IMR-90 (cell line): ENCODE data around the gene ANGPTL4. TPM values are rescaled to one million over a fixed set of nuclear protein-coding genes. Genes with fewer than 3 reads are reported as not detected.

Experiments
- ATAC-seq: fragments of 200-7000 bp; cut with Tn5 transposase; 2 replicates; pipeline ENCODE4 v1.9.1; 2020; ENCODE audit warnings: low read depth, mild to moderate bottlenecking, moderate library complexity
- Bru-seq: library from RNA; stranded (reverse); fragments of 400-500 nt; gene quantifications from one replicate; lab custom pipeline; 2021; lab: Mats Ljungman, UMichigan
- BruChase-seq, 2 experiments: library from RNA; stranded (reverse); fragments of 400-500 nt; gene quantifications; one replicate each; lab custom pipeline; 2021; lab: Mats Ljungman, UMichigan
- BruUV-seq: library from RNA; stranded (reverse); fragments of 400-500 nt; replicated peaks from 2 replicates; lab custom pipeline; 2021; lab: Mats Ljungman, UMichigan
- CTCF ChIA-PET: fragments of 300-600 bp; formaldehyde crosslinking; extraction: SDS; loops from one replicate; lab custom pipeline; 2021; ENCODE audit warnings: antibody characterized with exemption; lab: Yijun Ruan, JAX
- POLR2A ChIA-PET: fragments of 300-600 bp; sonication (Branson Sonifier 250); formaldehyde crosslinking; loops from one replicate; lab custom pipeline; 2022; ENCODE audit warnings: antibody characterized with exemption; ENCODE audit not compliant: unreplicated experiment; lab: Charles Lee
- DNase-seq: peaks from one replicate; pipeline ENCODE4 v3.0.0; 2013
- H2AFZ ChIP-seq: replicated peaks from 2 replicates; pipeline ENCODE3; 2013; ENCODE audit warnings: low read length, mild to moderate bottlenecking; ENCODE audit not compliant: poor library complexity
- H2AK5ac ChIP-seq: 2 replicates; pipeline ENCODE4 v1.6.1; 2013; ENCODE audit warnings: low read depth, low read length, inconsistent platforms
- H2AK9ac ChIP-seq: replicated peaks from 2 replicates; pipeline ENCODE3; 2013; ENCODE audit warnings: mild to moderate bottlenecking, low read depth, low read length, moderate library complexity; ENCODE audit not compliant: poor library complexity
- H2BK120ac ChIP-seq: 2 replicates; pipeline ENCODE4 v1.6.1; 2013; ENCODE audit warnings: low read depth, low read length, inconsistent platforms
- H2BK15ac ChIP-seq: 3 replicates; pipeline ENCODE4 v1.6.1; 2013; ENCODE audit warnings: low read depth, low read length, inconsistent platforms
- H2BK20ac ChIP-seq: 2 replicates; pipeline ENCODE4 v1.6.1; 2013; ENCODE audit warnings: low read depth, mild to moderate bottlenecking, inconsistent platforms, low read length, moderate library complexity
- H2BK5ac ChIP-seq: 2 replicates; pipeline ENCODE4 v1.6.1; 2013; ENCODE audit warnings: mild to moderate bottlenecking, low read depth, low read length, inconsistent platforms; ENCODE audit not compliant: poor library complexity, severe bottlenecking
- H3K14ac ChIP-seq: replicated peaks from 2 replicates; pipeline ENCODE4 v1.6.1; 2013; ENCODE audit warnings: low read depth, low read length, inconsistent platforms
- H3K18ac ChIP-seq: 2 replicates; pipeline ENCODE4 v1.6.1; 2013; ENCODE audit warnings: low read depth, low read length, control low read depth
- H3K23ac ChIP-seq: 2 replicates; pipeline ENCODE4 v1.6.1; 2013; ENCODE audit warnings: low read depth, low read length, inconsistent platforms
- H3K27ac ChIP-seq: 2 replicates; pipeline ENCODE4 v1.5.1; 2013; ENCODE audit warnings: mild to moderate bottlenecking, control low read depth, low read length; ENCODE audit not compliant: insufficient read depth
- H3K27me3 ChIP-seq: 2 replicates; pipeline ENCODE4 v1.6.1; 2013; ENCODE audit warnings: low read length; ENCODE audit not compliant: control insufficient read depth, insufficient read depth
- H3K36me3 ChIP-seq: 2 replicates; pipeline ENCODE4 v1.6.1; 2013; ENCODE audit warnings: low read length, mixed read lengths; ENCODE audit not compliant: control insufficient read depth, insufficient read depth
- H3K4ac ChIP-seq: 2 replicates; pipeline ENCODE4 v1.6.1; 2013; ENCODE audit warnings: low read depth, low read length, inconsistent platforms
- H3K4me1 ChIP-seq: 2 replicates; pipeline ENCODE4 v1.6.1; 2013; ENCODE audit warnings: low read length, mixed read lengths; ENCODE audit not compliant: control insufficient read depth, insufficient read depth
- H3K4me2 ChIP-seq: 2 replicates; pipeline ENCODE4 v1.6.1; 2013; ENCODE audit warnings: low read depth, mild to moderate bottlenecking, control low read depth, low read length, moderate library complexity
- H3K4me3 ChIP-seq: 2 replicates; pipeline ENCODE4 v1.5.1; 2013; ENCODE audit warnings: low read depth, mild to moderate bottlenecking, control low read depth, low read length, moderate library complexity; ENCODE audit not compliant: insufficient read depth
- H3K56ac ChIP-seq: 2 replicates; pipeline ENCODE4 v1.6.1; 2013; ENCODE audit warnings: low read length, inconsistent platforms; ENCODE audit not compliant: insufficient read depth; ENCODE audit errors: extremely low read depth
- H3K79me1 ChIP-seq, 2 experiments: 2 replicates each; pipeline ENCODE4 v1.6.1; 2013; ENCODE audit warnings: low read length in 2 of 2, inconsistent platforms in 1 of 2, low read depth in 1 of 2
- H3K9ac ChIP-seq: 2 replicates; pipeline ENCODE4 v1.6.1; 2013; ENCODE audit warnings: low read depth, low read length, control low read depth
- H3K9me1 ChIP-seq: 2 replicates; pipeline ENCODE4 v1.6.1; 2013; ENCODE audit warnings: low read length, inconsistent platforms; ENCODE audit not compliant: insufficient read depth
- H3K9me3 ChIP-seq: 2 replicates; pipeline ENCODE4 v1.6.1; 2013; ENCODE audit warnings: low read length; ENCODE audit not compliant: control insufficient read depth, insufficient read depth
- H4K20me1 ChIP-seq: 2 replicates; pipeline ENCODE4 v1.6.1; 2013; ENCODE audit warnings: low read length, inconsistent platforms; ENCODE audit not compliant: insufficient read depth
- H4K5ac ChIP-seq: 2 replicates; pipeline ENCODE4 v1.6.1; 2013; ENCODE audit warnings: mild to moderate bottlenecking, low read depth, low read length, control low read depth
- H4K8ac ChIP-seq, 2 experiments: 2 replicates each; pipeline ENCODE4 v1.6.1; 2013; ENCODE audit warnings: low read depth in 2 of 2, low read length in 2 of 2, control low read depth in 1 of 2, inconsistent platforms in 1 of 2
- H4K91ac ChIP-seq: 2 replicates; pipeline ENCODE4 v1.6.1; 2013; ENCODE audit warnings: low read depth, low read length, inconsistent platforms; ENCODE audit not compliant: insufficient read depth
- BHLHE40 ChIP-seq: fragments of 150-350 bp; IDR thresholded peaks from 2 replicates; pipeline ENCODE4 v1.6.1; 2016; ENCODE audit warnings: mild to moderate bottlenecking, low read depth, low read length
- CEBPB ChIP-seq: IDR thresholded peaks from 2 replicates; pipeline ENCODE4 v1.6.1; 2012; ENCODE audit warnings: low read depth, low read length, improper control_type of control experiment
- CHD1 ChIP-seq: IDR thresholded peaks from 2 replicates; pipeline ENCODE4 v1.6.1; 2012; ENCODE audit warnings: low read depth, low read length, improper control_type of control experiment
- MAZ ChIP-seq: IDR thresholded peaks from 2 replicates; pipeline ENCODE4 v1.6.1; 2012; ENCODE audit warnings: low read depth, mild to moderate bottlenecking, low read length, improper control_type of control experiment, moderate library complexity, borderline replicate concordance
- MXI1 ChIP-seq: IDR thresholded peaks from 2 replicates; pipeline ENCODE4 v1.6.1; 2012; ENCODE audit warnings: low read depth, mild to moderate bottlenecking, low read length, moderate library complexity, borderline replicate concordance
- POLR2A ChIP-seq: IDR thresholded peaks from 2 replicates; pipeline ENCODE4 v1.6.1; 2012; ENCODE audit warnings: mild to moderate bottlenecking, low read depth, low read length
- WGBS, 2 experiments: methylation state at CpG; one replicate each; pipeline versions ENCODE4 v1.1.5 to v1.1.7; 2013; ENCODE audit warnings: missing lambda C conversion rate in 2 of 2; ENCODE audit not compliant: insufficient read length in 1 of 2; ENCODE audit errors: extremely low coverage in 2 of 2; 5-methylcytosine and 5-hydroxymethylcytosine counted together
- dilution Hi-C: fragments of 300-500 bp; cut with HindIII; formaldehyde crosslinking; loops from one replicate; pipeline ENCODE4 v1.14.3; 2018; ENCODE audit warnings: low sequenced_read_pairs; ENCODE audit not compliant: unreplicated experiment
- in situ Hi-C: fragments of 300-500 bp; cut with MboI; formaldehyde crosslinking; loops from 3 replicates; pipeline ENCODE4 v1.14.3; 2019; ENCODE audit warnings: low sequenced_read_pairs, inconsistent platforms, mixed read lengths
- intact Hi-C: fragments of 100-400 bp; cut with micrococcal nuclease; formaldehyde crosslinking; loops from 2 replicates; pipeline ENCODE4 v1.10.0; 2022
- long read RNA-seq: library from polyadenylated mRNA; unstranded; transcript quantifications from one replicate; pipeline ENCODE4 v2.0.0, GENCODE V29; 2021; ENCODE audit not compliant: unreplicated experiment
- polyA plus RNA-seq, 3 experiments: library from polyadenylated mRNA; depleted of rRNA; stranded (reverse); fragments of >200 nt; gene quantifications; 2 replicates each; pipeline ENCODE4 v1.2.3, GENCODE V29; 2012; ENCODE audit warnings: low replicate concordance in 1 of 3
- total RNA-seq: library from RNA; depleted of rRNA; stranded (reverse); fragments of >200 nt; gene quantifications from 2 replicates; pipeline ENCODE4 v1.2.3, GENCODE V29; 2012; rRNA removed
- TF ChIP-seq, protein P1 (sequence below): fragments of 150-350 bp; IDR thresholded peaks from 2 replicates; pipeline ENCODE4 v1.6.1; 2017; ENCODE audit warnings: mild to moderate bottlenecking, antibody characterized with exemption, low read length, low read depth
- TF ChIP-seq, protein P2 (sequence below): conservative IDR thresholded peaks from 2 replicates; pipeline ENCODE4 v1.5.1; 2012; ENCODE audit warnings: mild to moderate bottlenecking, low read depth, low read length, improper control_type of control experiment

The ANGPTL4 gene, protein sequence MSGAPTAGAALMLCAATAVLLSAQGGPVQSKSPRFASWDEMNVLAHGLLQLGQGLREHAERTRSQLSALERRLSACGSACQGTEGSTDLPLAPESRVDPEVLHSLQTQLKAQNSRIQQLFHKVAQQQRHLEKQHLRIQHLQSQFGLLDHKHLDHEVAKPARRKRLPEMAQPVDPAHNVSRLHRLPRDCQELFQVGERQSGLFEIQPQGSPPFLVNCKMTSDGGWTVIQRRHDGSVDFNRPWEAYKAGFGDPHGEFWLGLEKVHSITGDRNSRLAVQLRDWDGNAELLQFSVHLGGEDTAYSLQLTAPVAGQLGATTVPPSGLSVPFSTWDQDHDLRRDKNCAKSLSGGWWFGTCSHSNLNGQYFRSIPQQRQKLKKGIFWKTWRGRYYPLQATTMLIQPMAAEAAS
- total RNA-seq, result 1.4 and 1.9 TPM in 2 replicates
- polyA plus RNA-seq (2012; rRNA removed), result 19.1 and 21.5 TPM in 2 replicates
- 14.3 and 20.8 TPM in 2 replicates for polyA plus RNA-seq (2012; cell fraction: cytosol; rRNA removed)
- 31.8 and 52.0 TPM in 2 replicates for polyA plus RNA-seq (2012; cell fraction: nucleus; rRNA removed; ENCODE audit: low replicate concordance)
- Bru-seq, nascent RNA, result percentile 40 among the genes with signal in this experiment
- percentile 44 among the genes with signal in this experiment for BruChase-seq, experiment 1, labeled RNA remaining after a 6-hour chase
- BruChase-seq, experiment 2, labeled RNA remaining after a 2-hour chase, result percentile 33 among the genes with signal in this experiment
- long read RNA-seq, transcript ANGPTL4-201 (7 exons, 1,879 nt), result major isoform, 12 of 19 reads
- long read RNA-seq, partial matches to known transcripts, result 3 of 19 reads
- long read RNA-seq, other reads (novel, unspliced or antisense), result 4 of 19 reads

GRCh38 chr19:8363803-8364771 is at the start of gene ANGPTL4:
TSS of gene ANGPTL4 (plus strand) at chr19:8364155. CDS start at chr19:8364322, 167 bp downstream.
- Histone ChIP-seq H3K9me1 (peaks cover 19% of the 10 kb centered on the region), H3K18ac (peak within 1 kb of the TSS; percentile 55), H4K8ac (peak within 1 kb of the TSS; percentile 50 to 72; a peak in 3 of 4 replicates), H2AK5ac (peak within 1 kb of the TSS; percentile 61), H3K4me2 (peak within 1 kb of the TSS; percentile 95), H3K56ac (peak within 1 kb of the TSS; percentile 63; the same call in 1 of the 2 replicates), H3K4me1 (peaks cover 25% of the 10 kb centered on the region), H3K9ac (peak within 1 kb of the TSS; percentile 75; the same call in 1 of the 2 replicates), H3K27ac (peak within 1 kb of the TSS; percentile 81), H3K4ac (peak within 1 kb of the TSS; percentile 60), H2BK15ac (peak within 1 kb of the TSS; percentile 7; the same call in 2 of the 3 replicates), H4K91ac (peak within 1 kb of the TSS; percentile 63), H3K23ac (peak within 1 kb of the TSS; percentile 82; the same call in 1 of the 2 replicates), H3K36me3 (peaks cover 4% of the 10 kb centered on the region; the same call in 1 of the 2 replicates), H2BK120ac (peak within 1 kb of the TSS; percentile 56), H3K9me3 (no peaks in the 10 kb centered on the region), H4K5ac (peak within 1 kb of the TSS; percentile 49), H3K14ac (peak within 1 kb of the TSS; percentile 63; the same call in 1 of the 2 replicates), H4K20me1 (peaks cover 16% of the 10 kb centered on the region), H2BK5ac (peak within 1 kb of the TSS; percentile 78), H3K27me3 (no peaks in the 10 kb centered on the region), H3K79me1 (peaks cover 8 to 36% of the 10 kb centered on the region in 2 experiments; a peak in 3 of 4 replicates), H3K4me3 (peak within 1 kb of the TSS; percentile 70), H2BK20ac (peak within 1 kb of the TSS; percentile 28; the same call in 1 of the 2 replicates), H2AFZ (peak within 1 kb of the TSS; percentile 89), H2AK9ac (peak within 1 kb of the TSS; percentile 88)
- CTCF ChIA-PET, result interaction anchor here (1.0 to 1.1 kb wide), 2 partner anchors 9 to 217 kb away, joined by 3 read pairs; no protein-coding TSS in a partner anchor
- DNase-seq (peak; percentile 55), ATAC-seq (peak; percentile 55)
- WGBS, 2 experiments, result 2% methylated on average over 23 of the region's 81 CpGs; no CpG with 5 or more reads in 1 of the 2 experiments
- POLR2A ChIA-PET, result interaction anchor here (0.5 kb wide), 1 partner anchor 46 kb away, joined by 3 read pairs; no protein-coding TSS in a partner anchor
- no TSS peak for BruUV-seq
- dilution Hi-C loops (no loop called here), in situ Hi-C loops (no loop called here), intact Hi-C loops (no loop called here)
- TF ChIP-seq, protein P1, sequence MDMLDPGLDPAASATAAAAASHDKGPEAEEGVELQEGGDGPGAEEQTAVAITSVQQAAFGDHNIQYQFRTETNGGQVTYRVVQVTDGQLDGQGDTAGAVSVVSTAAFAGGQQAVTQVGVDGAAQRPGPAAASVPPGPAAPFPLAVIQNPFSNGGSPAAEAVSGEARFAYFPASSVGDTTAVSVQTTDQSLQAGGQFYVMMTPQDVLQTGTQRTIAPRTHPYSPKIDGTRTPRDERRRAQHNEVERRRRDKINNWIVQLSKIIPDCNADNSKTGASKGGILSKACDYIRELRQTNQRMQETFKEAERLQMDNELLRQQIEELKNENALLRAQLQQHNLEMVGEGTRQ, result no peak
- TF ChIP-seq MXI1, result 0 out of 2 replicates have a peak, but pooled peaks have one; percentile 53
- TF ChIP-seq CHD1, result peak; percentile 80
- peak; percentile 90 for TF ChIP-seq POLR2A
- TF ChIP-seq, protein P2, sequence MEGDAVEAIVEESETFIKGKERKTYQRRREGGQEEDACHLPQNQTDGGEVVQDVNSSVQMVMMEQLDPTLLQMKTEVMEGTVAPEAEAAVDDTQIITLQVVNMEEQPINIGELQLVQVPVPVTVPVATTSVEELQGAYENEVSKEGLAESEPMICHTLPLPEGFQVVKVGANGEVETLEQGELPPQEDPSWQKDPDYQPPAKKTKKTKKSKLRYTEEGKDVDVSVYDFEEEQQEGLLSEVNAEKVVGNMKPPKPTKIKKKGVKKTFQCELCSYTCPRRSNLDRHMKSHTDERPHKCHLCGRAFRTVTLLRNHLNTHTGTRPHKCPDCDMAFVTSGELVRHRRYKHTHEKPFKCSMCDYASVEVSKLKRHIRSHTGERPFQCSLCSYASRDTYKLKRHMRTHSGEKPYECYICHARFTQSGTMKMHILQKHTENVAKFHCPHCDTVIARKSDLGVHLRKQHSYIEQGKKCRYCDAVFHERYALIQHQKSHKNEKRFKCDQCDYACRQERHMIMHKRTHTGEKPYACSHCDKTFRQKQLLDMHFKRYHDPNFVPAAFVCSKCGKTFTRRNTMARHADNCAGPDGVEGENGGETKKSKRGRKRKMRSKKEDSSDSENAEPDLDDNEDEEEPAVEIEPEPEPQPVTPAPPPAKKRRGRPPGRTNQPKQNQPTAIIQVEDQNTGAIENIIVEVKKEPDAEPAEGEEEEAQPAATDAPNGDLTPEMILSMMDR, result 0 out of 2 replicates have a peak, but pooled peaks have one; percentile 12
- peak; percentile 59; the same call in 1 of the 2 replicates for TF ChIP-seq MAZ
- no peak for TF ChIP-seq CEBPB
- TF ChIP-seq BHLHE40, result peak; percentile 83
